Endodermal cell (in vitro differentiated cells): ENCODE measurements around the gene PACSIN2. TPM values are rescaled to one million over a fixed set of nuclear protein-coding genes. Genes with fewer than 3 reads are reported as not detected.
A peak's percentile ranks its signal among the peaks of the same experiment; 100 is the strongest.

Experiments used
- DNase-seq: peaks from one replicate; pipeline ENCODE4 v3.0.0-alpha.2; 2017
- H3K27ac ChIP-seq: 2 replicates; pipeline ENCODE4 v1.5.1; 2013; ENCODE audit warnings: mild to moderate bottlenecking, low read depth, low read length, moderate library complexity
- H3K27me3 ChIP-seq: 2 replicates; pipeline ENCODE4 v1.6.1; 2013; ENCODE audit warnings: mild to moderate bottlenecking, low read length, moderate library complexity; ENCODE audit not compliant: insufficient read depth, control insufficient read depth, poor library complexity, severe bottlenecking
- H3K36me3 ChIP-seq: 2 replicates; pipeline ENCODE4 v1.7.0; 2013; ENCODE audit warnings: mild to moderate bottlenecking, low read length, moderate library complexity; ENCODE audit not compliant: control insufficient read depth, insufficient read depth
- H3K4me1 ChIP-seq: one replicate; pipeline ENCODE4 v1.7.0; 2013; ENCODE audit warnings: low read length; ENCODE audit not compliant: control insufficient read depth, insufficient read depth
- H3K4me3 ChIP-seq: 2 replicates; pipeline ENCODE4 v1.5.1; 2013; ENCODE audit warnings: mild to moderate bottlenecking, low read length, moderate library complexity
- H3K9ac ChIP-seq: 2 replicates; pipeline ENCODE4 v1.6.1; 2013; ENCODE audit warnings: mild to moderate bottlenecking, low read length, moderate library complexity; ENCODE audit not compliant: poor library complexity, severe bottlenecking; ENCODE audit errors: extremely low read depth
- H3K9me3 ChIP-seq: 2 replicates; pipeline ENCODE4 v1.6.1; 2013; ENCODE audit warnings: mild to moderate bottlenecking, low read length, moderate library complexity; ENCODE audit not compliant: control insufficient read depth
- H3K27ac Mint-ChIP-seq: 2 replicates; pipeline ENCODE4 v1.8.0; 2020; ENCODE audit warnings: mixed read lengths
- H3K27me3 Mint-ChIP-seq: 2 replicates; pipeline ENCODE4 v1.8.0; 2021; ENCODE audit warnings: mild to moderate bottlenecking, mixed read lengths; ENCODE audit not compliant: insufficient read depth
- H3K36me3 Mint-ChIP-seq: 2 replicates; pipeline ENCODE4 v1.8.0; 2020; ENCODE audit warnings: low read depth, mixed read lengths
- H3K4me1 Mint-ChIP-seq: 2 replicates; pipeline ENCODE4 v1.8.0; 2020; ENCODE audit warnings: mixed read lengths
- H3K4me3 Mint-ChIP-seq: 2 replicates; pipeline ENCODE4 v1.8.0; 2020; ENCODE audit warnings: mild to moderate bottlenecking, moderate library complexity, mixed read lengths
- H3K9me3 Mint-ChIP-seq: 2 replicates; pipeline ENCODE4 v1.8.0; 2020; ENCODE audit warnings: mild to moderate bottlenecking, mixed read lengths
- CTCF ChIP-seq: fragments of 200-600 bp; sonication (generic); conservative IDR thresholded peaks from 2 replicates; pipeline ENCODE4 v1.5.0; 2021; ENCODE audit warnings: antibody characterized with exemption, mild to moderate bottlenecking
- WGBS, 2 experiments: methylation state at CpG; one replicate each; pipeline versions ENCODE4 v1.1.5 to v1.1.7; 2013; ENCODE audit warnings: missing lambda C conversion rate in 2 of 2, mixed read lengths in 1 of 2; ENCODE audit not compliant: insufficient coverage in 1 of 2, insufficient read length in 1 of 2; 5-methylcytosine and 5-hydroxymethylcytosine counted together
- total RNA-seq, 2 donors: library from RNA; stranded (reverse); fragmentation: NEBNext Ultra II Directional in 1 of 2; extraction: Animal tissue kit (Norgen Biotek cat#: 25700) in 1 of 2; gene quantifications; 2 replicates in 1 of 2; 3 replicates in 1 of 2; pipeline ENCODE4 v1.2.1, GENCODE V29; 2021

Gene PACSIN2
- total RNA-seq, 2 donors from 2014 or later, result 60.7 to 61.4 TPM

- no peak overlapping the region for H3K9ac ChIP-seq
- no peaks in the 10 kb centered on the region for H3K9me3 ChIP-seq
- H3K4me3 Mint-ChIP-seq, result no peak overlapping the region
- peaks cover 1% of the 10 kb centered on the region for H3K27me3 Mint-ChIP-seq
- no peak overlapping the region for H3K27ac Mint-ChIP-seq
- no peak overlapping the region for H3K4me3 ChIP-seq
- peaks cover 16% of the 10 kb centered on the region for H3K36me3 ChIP-seq
- H3K36me3 Mint-ChIP-seq, result peaks cover 10% of the 10 kb centered on the region
- H3K27me3 ChIP-seq, result no peaks in the 10 kb centered on the region
- 93 to 96% methylated on average over 3 to 4 of the region's 4 CpGs for WGBS, 2 experiments
- DNase-seq, result peak; percentile 21
- no peaks in the 10 kb centered on the region for H3K9me3 Mint-ChIP-seq
- no peaks in the 10 kb centered on the region for H3K4me1 ChIP-seq
- peaks cover 32% of the 10 kb centered on the region for H3K4me1 Mint-ChIP-seq
- no peak for TF ChIP-seq CTCF
- H3K27ac ChIP-seq, result no peak overlapping the region
Measured at GRCh38 chr22:42932197-42932519, 82.8 kb downstream of the PACSIN2 start.

DNA sequence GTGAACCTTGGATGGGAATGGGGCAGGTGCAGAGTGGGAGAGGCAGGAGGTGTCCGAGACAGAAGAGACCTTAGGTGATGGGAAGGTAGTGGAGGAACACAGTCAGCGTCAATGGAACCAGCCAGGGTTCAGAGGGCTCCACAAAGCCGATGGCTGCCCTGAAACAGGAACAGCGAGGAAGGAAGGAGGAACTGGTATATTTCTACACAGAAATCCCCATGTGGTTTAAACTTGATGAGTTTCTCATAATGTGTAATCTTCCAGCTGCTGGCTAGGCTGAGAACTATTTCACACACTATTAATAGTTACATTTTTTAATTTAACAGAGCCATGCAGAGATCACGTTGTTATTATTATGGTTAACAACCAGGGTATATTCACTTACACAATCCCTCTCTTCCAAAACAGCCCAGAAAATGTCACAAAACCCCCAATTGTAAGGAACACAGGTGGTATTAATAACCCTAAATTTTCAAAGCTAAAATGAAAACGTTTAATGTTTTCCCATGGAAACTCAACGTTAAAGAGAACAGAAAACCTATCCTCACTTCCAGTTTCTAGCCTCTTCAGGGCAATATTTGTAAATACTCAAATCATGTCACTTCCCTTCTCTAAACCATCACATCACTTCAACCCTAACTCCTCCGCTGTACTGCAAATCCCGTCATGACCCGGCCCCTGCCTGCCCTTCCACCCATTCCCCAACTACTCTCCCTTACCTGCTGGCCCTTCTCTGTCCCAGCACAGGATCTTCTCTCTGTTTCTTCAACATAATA is 83.3 kb downstream of the PACSIN2 start:
- Mint-ChIP-seq H3K4me3 (no peak overlapping the region), H3K27me3 (peaks cover 1% of the 10 kb centered on the region), H3K27ac (no peak overlapping the region), H3K36me3 (peaks cover 8% of the 10 kb centered on the region), H3K9me3 (no peaks in the 10 kb centered on the region), H3K4me1 (peaks cover 38% of the 10 kb centered on the region)
- Histone ChIP-seq H3K4me3 (no peak overlapping the region), H3K4me1 (no peaks in the 10 kb centered on the region), H3K9ac (no peak overlapping the region), H3K36me3 (peaks cover 16% of the 10 kb centered on the region), H3K27ac (no peak overlapping the region), H3K27me3 (no peaks in the 10 kb centered on the region), H3K9me3 (no peaks in the 10 kb centered on the region)
- DNase-seq, result no peak
- WGBS, 2 experiments, result 88 to 94% methylated on average over 6 to 10 of the region's 10 CpGs
- no peak for TF ChIP-seq CTCF

DNA sequence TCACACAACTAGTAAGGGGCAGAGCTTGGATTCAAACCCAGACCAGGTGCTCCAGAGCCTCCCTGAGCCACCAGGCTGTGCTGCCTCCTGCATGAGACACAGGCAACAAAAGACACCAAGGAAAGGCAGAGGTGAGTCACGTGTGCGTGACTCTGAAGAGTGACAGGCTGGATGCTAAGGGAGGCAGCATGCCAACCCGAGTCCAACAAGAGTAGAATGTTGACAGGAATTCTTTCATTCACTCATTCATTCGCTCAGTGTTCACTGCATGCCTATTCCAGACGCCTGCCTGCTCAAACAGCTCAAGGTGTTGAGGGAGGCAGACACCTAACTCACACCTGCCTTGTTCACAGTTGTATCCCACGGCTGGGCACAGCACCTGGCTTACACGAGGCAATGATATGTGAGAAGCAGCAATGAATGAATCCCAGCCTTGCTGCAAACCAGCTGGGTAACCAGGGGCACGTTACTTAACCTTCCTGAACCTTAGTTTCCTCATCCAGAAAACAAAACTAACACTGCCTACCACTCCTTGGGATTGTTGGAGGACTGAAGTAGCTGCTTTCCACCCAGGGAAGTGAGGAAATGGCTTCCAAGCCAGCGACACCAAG is 84.0 kb downstream of the PACSIN2 start:
- peaks cover 5% of the 10 kb centered on the region for H3K36me3 Mint-ChIP-seq
- 89% methylated on average over 7 to 9 of the region's 9 CpGs for WGBS, 2 experiments
- peak; percentile 69 for DNase-seq
- H3K27me3 ChIP-seq, result no peaks in the 10 kb centered on the region
- peaks cover 44% of the 10 kb centered on the region for H3K4me1 Mint-ChIP-seq
- H3K9ac ChIP-seq, result no peak overlapping the region
- H3K4me3 Mint-ChIP-seq, result no peak overlapping the region
- no peaks in the 10 kb centered on the region for H3K9me3 ChIP-seq
- H3K27ac ChIP-seq, result no peak overlapping the region
- H3K27ac Mint-ChIP-seq, result no peak overlapping the region
- peaks cover 4% of the 10 kb centered on the region for H3K4me1 ChIP-seq
- peak; percentile 45 for TF ChIP-seq CTCF
- H3K4me3 ChIP-seq, result no peak overlapping the region
- peaks cover 16% of the 10 kb centered on the region for H3K36me3 ChIP-seq
- no peaks in the 10 kb centered on the region for H3K9me3 Mint-ChIP-seq
- H3K27me3 Mint-ChIP-seq, result peaks cover 1% of the 10 kb centered on the region
